ENCODE results near the gene ENSA. TPM values are rescaled to one million over a fixed set of nuclear protein-coding genes. Genes with fewer than 3 reads are reported as not detected.

ENSA gene
- 53.2 and 62.8 TPM in 2 replicates for total RNA-seq (2012; rRNA removed)
- 89.4 and 96.5 TPM in 2 replicates for polyA plus RNA-seq (2012; rRNA removed)
- polyA plus RNA-seq (2012; cell fraction: cytosol; rRNA removed): 15.3 and 27.8 TPM in 2 replicates
- 6.4 and 30.3 TPM in 2 replicates for polyA plus RNA-seq (2012; cell fraction: nucleus; rRNA removed; ENCODE audit: low replicate concordance)
- Bru-seq, nascent RNA: percentile 84 among the genes with signal in this experiment
- percentile 98 among the genes with signal in this experiment for BruChase-seq, experiment 1, labeled RNA remaining after a 6-hour chase
- percentile 94 among the genes with signal in this experiment for BruChase-seq, experiment 2, labeled RNA remaining after a 2-hour chase
- long read RNA-seq, transcript ENSA-201 (3 exons, 2,818 nt): major isoform, 18 of 32 reads
- long read RNA-seq, transcript ENSA-208 (4 exons, 2,085 nt): minor isoform, 6 of 32 reads
- long read RNA-seq, partial matches to known transcripts: 1 of 32 reads
- long read RNA-seq, other reads (novel, unspliced or antisense): 4 of 32 reads

- peaks cover 6% of the 10 kb centered on the region for H3K36me3 ChIP-seq (ENCODE audit: control insufficient read depth, insufficient read depth, low read length)
- H2AFZ ChIP-seq (replicated peaks; ENCODE audit: low read length, poor library complexity): peak within 1 kb of the TSS; percentile 85
- dilution Hi-C loops (cut with HindIII; ENCODE audit: low sequenced_read_pairs, unreplicated experiment): no loop called here
- WGBS, 2 experiments (ENCODE audit: extremely low coverage in 2 of 2, insufficient read length in 1 of 2): 0% methylated on average over 19 of the region's 49 CpGs; no CpG with 5 or more reads in 1 of the 2 experiments
- peak within 1 kb of the TSS; percentile 90; the same call in 1 of the 2 replicates for H4K5ac ChIP-seq (ENCODE audit: low read depth, low read length)
- H2BK20ac ChIP-seq (ENCODE audit: low read depth, low read length): no peak within 1 kb of the TSS
- no peaks in the 10 kb centered on the region for H3K9me3 ChIP-seq (ENCODE audit: control insufficient read depth, insufficient read depth, low read length)
- H4K8ac ChIP-seq (ENCODE audit: low read depth in 2 of 2, low read length in 2 of 2): peak within 1 kb of the TSS; percentile 22 to 97; a peak in 3 of 4 replicates
- no peaks in the 10 kb centered on the region; the same call in 1 of the 2 replicates for H3K4me1 ChIP-seq (ENCODE audit: control insufficient read depth, insufficient read depth, low read length)
- H4K20me1 ChIP-seq (ENCODE audit: insufficient read depth, low read length): no peaks in the 10 kb centered on the region; the same call in 1 of the 2 replicates
- H2BK120ac ChIP-seq (ENCODE audit: low read depth, low read length): peak within 1 kb of the TSS; percentile 24; the same call in 1 of the 2 replicates
- peak within 1 kb of the TSS; percentile 77 for H2AK5ac ChIP-seq (ENCODE audit: low read depth, low read length)
- peak within 1 kb of the TSS; percentile 54 for H3K4me3 ChIP-seq (ENCODE audit: insufficient read depth, low read depth, low read length)
- peak within 1 kb of the TSS; percentile 95 for H3K4me2 ChIP-seq (ENCODE audit: low read depth, low read length)
- H3K14ac ChIP-seq (replicated peaks; ENCODE audit: low read depth, low read length): peak within 1 kb of the TSS; percentile 91
- ChIA-PET POLR2A (ENCODE audit: unreplicated experiment) (interaction anchor here (0.6 to 1.1 kb wide), 3 partner anchors 9 to 51 kb away, joined by 3 read pairs; partner anchors contain the start of gene MCL1), CTCF (interaction anchor here (1.0 to 1.6 kb wide), 4 partner anchors 10 to 371 kb away, joined by 3 to 7 read pairs (median 4); no protein-coding TSS in a partner anchor)
- no TSS peak for BruUV-seq (replicated peaks)
- H3K56ac ChIP-seq (ENCODE audit: extremely low read depth, insufficient read depth, low read length): peak within 1 kb of the TSS; percentile 84
- peak within 1 kb of the TSS; percentile 70 for H3K27ac ChIP-seq (ENCODE audit: insufficient read depth, low read length)
- peak within 1 kb of the TSS; percentile 94; the same call in 1 of the 2 replicates for H3K23ac ChIP-seq (ENCODE audit: low read depth, low read length)
- H3K18ac ChIP-seq (ENCODE audit: low read depth, low read length): no peak within 1 kb of the TSS; the same call in 1 of the 2 replicates
- peak within 1 kb of the TSS; percentile 73 for H2BK5ac ChIP-seq (ENCODE audit: low read depth, low read length, poor library complexity, severe bottlenecking)
- peaks cover 21 to 39% of the 10 kb centered on the region in 2 experiments for H3K79me1 ChIP-seq (ENCODE audit: low read depth in 1 of 2, low read length in 2 of 2)
- no peaks in the 10 kb centered on the region for H3K27me3 ChIP-seq (ENCODE audit: control insufficient read depth, insufficient read depth, low read length)
- peak within 1 kb of the TSS; percentile 84 for H3K9ac ChIP-seq (ENCODE audit: low read depth, low read length)
- H3K4ac ChIP-seq (ENCODE audit: low read depth, low read length): peak within 1 kb of the TSS; percentile 89
- DNase-seq (peak; percentile 100), ATAC-seq (ENCODE audit: low read depth) (peak; percentile 96)
- H2AK9ac ChIP-seq (replicated peaks; ENCODE audit: low read depth, low read length, poor library complexity): peak within 1 kb of the TSS; percentile 89
- peak within 1 kb of the TSS; percentile 41 for H4K91ac ChIP-seq (ENCODE audit: insufficient read depth, low read depth, low read length)
- intact Hi-C loops (cut with micrococcal nuclease): loop anchor here (2.0 kb wide), 1 partner anchor 183 kb away; no protein-coding TSS in a partner anchor
- no peak within 1 kb of the TSS for H2BK15ac ChIP-seq (ENCODE audit: low read depth, low read length)
- in situ Hi-C loops (cut with MboI; ENCODE audit: low sequenced_read_pairs): no loop called here
- TF ChIP-seq MAZ (IDR thresholded peaks at IDR 0.05; ENCODE audit: borderline replicate concordance, low read depth, low read length) (peak; percentile 50; the same call in 1 of the 2 replicates), BHLHE40 (IDR thresholded peaks at IDR 0.05; ENCODE audit: low read depth, low read length) (peak; percentile 19; the same call in 1 of the 2 replicates), FOS (IDR thresholded peaks at IDR 0.05; ENCODE audit: low read depth, low read length) (peak; percentile 78), USF2 (IDR thresholded peaks at IDR 0.05; ENCODE audit: low read depth, low read length) (peak; percentile 48; the same call in 1 of the 2 replicates), CHD1 (IDR thresholded peaks at IDR 0.05; ENCODE audit: low read depth, low read length) (no peak), SMC3 (IDR thresholded peaks at IDR 0.05; ENCODE audit: low read depth, low read length) (no peak), RFX5 (IDR thresholded peaks at IDR 0.05; ENCODE audit: low read depth, low read length) (peak; percentile 61), CEBPB (IDR thresholded peaks at IDR 0.05; ENCODE audit: low read depth, low read length) (peak; percentile 85), POLR2A (IDR thresholded peaks at IDR 0.05; ENCODE audit: low read depth, low read length) (peak; percentile 83)
- TF ChIP-seq, protein P1, sequence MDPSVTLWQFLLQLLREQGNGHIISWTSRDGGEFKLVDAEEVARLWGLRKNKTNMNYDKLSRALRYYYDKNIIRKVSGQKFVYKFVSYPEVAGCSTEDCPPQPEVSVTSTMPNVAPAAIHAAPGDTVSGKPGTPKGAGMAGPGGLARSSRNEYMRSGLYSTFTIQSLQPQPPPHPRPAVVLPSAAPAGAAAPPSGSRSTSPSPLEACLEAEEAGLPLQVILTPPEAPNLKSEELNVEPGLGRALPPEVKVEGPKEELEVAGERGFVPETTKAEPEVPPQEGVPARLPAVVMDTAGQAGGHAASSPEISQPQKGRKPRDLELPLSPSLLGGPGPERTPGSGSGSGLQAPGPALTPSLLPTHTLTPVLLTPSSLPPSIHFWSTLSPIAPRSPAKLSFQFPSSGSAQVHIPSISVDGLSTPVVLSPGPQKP (IDR thresholded peaks at IDR 0.05; ENCODE audit: borderline replicate concordance, low read depth, low read length): no peak
- peaks cover 3% of the 10 kb centered on the region for H3K9me1 ChIP-seq (ENCODE audit: insufficient read depth, low read length)
Observed at GRCh38 chr1:150629115-150629928, at the start of gene ENSA. Gene ENSA, minus strand, starts transcription at chr1:150629612. Its CDS starts 142 bp downstream, at chr1:150629470.
